K562 (cell line): ENCODE measurements around the gene RAP1GDS1. TPM values are rescaled to one million over a fixed set of nuclear protein-coding genes. Genes with fewer than 3 reads are reported as not detected.

Source experiments
- ATAC-seq: fragments of 200-7000 bp; cut with Tn5 transposase; 3 replicates; pipeline ENCODE4 v1.9.1; 2020; ENCODE audit warnings: moderate library complexity
- BruUV-seq: library from RNA; stranded (reverse); fragments of 400-500 nt; replicated peaks from 2 replicates; lab custom pipeline; 2021; lab: Mats Ljungman, UMichigan
- CTCF ChIA-PET: fragments of 300-600 bp; formaldehyde crosslinking; extraction: SDS; loops from one replicate; lab custom pipeline; 2021; ENCODE audit warnings: low intra/inter-chr PET ratio; lab: Yijun Ruan, JAX
- POLR2A ChIA-PET: fragments of 300-600, 350-650 bp; sonication (Branson Sonifier 250); formaldehyde crosslinking; extraction: SDS; loops from one replicate; lab custom pipeline; 2021; ENCODE audit warnings: antibody characterized with exemption, inconsistent platforms; lab: Yijun Ruan, JAX
- DNase-seq, 4 experiments: peaks; one replicate each; pipeline versions ENCODE4 v3.0.0 to v3.0.0-alpha.2; 2011 to 2018; ENCODE audit warnings: low spot score in 3 of 4, mixed read lengths in 3 of 4; ENCODE audit errors: extremely low read depth in 1 of 4
- FAIRE-seq: peaks from 2 replicates; lab custom pipeline; 2011; peaks lifted over from hg19 to GRCh38; lab: Jason Lieb, UNC
- H2AFZ ChIP-seq: 2 replicates; pipeline ENCODE4 v1.6.0; 2011; ENCODE audit warnings: low read depth, low read length, control low read depth, inconsistent platforms
- H3K27ac ChIP-seq: fragments of 200-600 bp; 3 replicates; pipeline ENCODE4 v1.8.0; 2011; ENCODE audit warnings: low read depth, mild to moderate bottlenecking, control low read depth, inconsistent platforms, low read length, moderate library complexity, mixed read lengths; ENCODE audit errors: extremely low read depth
- H3K27me3 ChIP-seq, 2 experiments: fragments of 300-600 bp in 1 of 2; 2 replicates in 1 of 2; 3 replicates in 1 of 2; pipeline versions ENCODE4 v1.6.0 to v1.8.0; 2011; ENCODE audit warnings: inconsistent platforms in 2 of 2, low read length in 2 of 2, mild to moderate bottlenecking in 1 of 2, mixed read lengths in 1 of 2, moderate library complexity in 1 of 2; ENCODE audit not compliant: control insufficient read depth in 2 of 2, insufficient read depth in 2 of 2
- H3K36me3 ChIP-seq: fragments of 300-600 bp; 3 replicates; pipeline ENCODE4 v1.8.0; 2011; ENCODE audit warnings: mild to moderate bottlenecking, low read length, inconsistent platforms; ENCODE audit not compliant: control insufficient read depth, insufficient read depth
- H3K4me1 ChIP-seq, 2 experiments: fragments of 200-600 bp in 1 of 2; replicated peaks in 1 of 2; 2 replicates in 1 of 2; 3 replicates in 1 of 2; pipeline versions ENCODE4 v1.5.1 to v1.8.0; 2011; ENCODE audit warnings: inconsistent platforms in 2 of 2, low read length in 2 of 2, mild to moderate bottlenecking in 1 of 2, mixed read lengths in 1 of 2, moderate library complexity in 1 of 2; ENCODE audit not compliant: control insufficient read depth in 2 of 2, insufficient read depth in 2 of 2
- H3K4me2 ChIP-seq: 2 replicates; pipeline ENCODE4 v1.6.1; 2011; ENCODE audit warnings: low read length, control low read depth, inconsistent platforms, mixed read lengths; ENCODE audit not compliant: insufficient read depth
- H3K4me3 ChIP-seq: fragments of 200-600 bp; sonication (generic), shearing (Covaris generic); 2 replicates; pipeline ENCODE4 v1.5.1; 2016; ENCODE audit warnings: control low read depth, inconsistent platforms
- H3K79me2 ChIP-seq: fragments of 200-600 bp; 3 replicates; pipeline ENCODE4 v1.8.0; 2011; ENCODE audit warnings: low read length, inconsistent platforms; ENCODE audit not compliant: control insufficient read depth, insufficient read depth
- H3K9ac ChIP-seq, 2 experiments: 2 replicates each; pipeline versions ENCODE4 v1.6.0 to v1.6.1; 2011; ENCODE audit warnings: low read depth in 2 of 2, low read length in 2 of 2, control low read depth in 1 of 2, inconsistent platforms in 1 of 2, mild to moderate bottlenecking in 1 of 2, mixed read lengths in 1 of 2; ENCODE audit not compliant: insufficient read depth in 1 of 2
- H3K9me1 ChIP-seq: one replicate; pipeline ENCODE4 v1.6.0; 2011; ENCODE audit warnings: inconsistent platforms, mild to moderate bottlenecking, low read length, moderate library complexity; ENCODE audit not compliant: control insufficient read depth, insufficient read depth
- H3K9me3 ChIP-seq: replicated peaks from 2 replicates; pipeline ENCODE4 v1.5.1; 2011; ENCODE audit warnings: low read depth, low read length, inconsistent platforms; ENCODE audit not compliant: control insufficient read depth, insufficient read depth
- H4K20me1 ChIP-seq: replicated peaks from 2 replicates; pipeline ENCODE4 v1.6.1; 2011; ENCODE audit warnings: low read length, inconsistent platforms, mixed read lengths; ENCODE audit not compliant: control insufficient read depth, insufficient read depth
- BACH1 ChIP-seq: fragments of 200-800 bp; sonication (Bioruptor generic); IDR thresholded peaks from 2 replicates; pipeline ENCODE4 v1.6.1; 2016; ENCODE audit warnings: missing genetic modification characterization, missing compliant biosample characterization
- GTF2E2 ChIP-seq: fragments of 200-800 bp; sonication (Bioruptor generic); IDR thresholded peaks from 2 replicates; pipeline ENCODE4 v1.6.1; 2016; ENCODE audit warnings: missing genetic modification characterization, missing compliant biosample characterization
- NR2C1 ChIP-seq, 2 experiments: fragments of 450-650 bp; IDR thresholded peaks; 2 replicates each; pipeline ENCODE4 v1.6.1; 2017; ENCODE audit warnings: mild to moderate bottlenecking in 2 of 2, antibody characterized with exemption in 1 of 2, inconsistent platforms in 1 of 2, missing compliant biosample characterization in 1 of 2, missing genetic modification characterization in 1 of 2
- PYGO2 ChIP-seq: fragments of 450-650 bp; IDR thresholded peaks from 2 replicates; pipeline ENCODE4 v1.6.1; 2016; ENCODE audit warnings: mild to moderate bottlenecking, missing genetic modification characterization, moderate library complexity, missing compliant biosample characterization
- TAF9B ChIP-seq: fragments of 450-650 bp; IDR thresholded peaks from 2 replicates; pipeline ENCODE4 v1.6.1; 2018; ENCODE audit warnings: mild to moderate bottlenecking; ENCODE audit not compliant: partially characterized antibody
- ZNF277 ChIP-seq: fragments of 250-450 bp; sonication (Bioruptor Pico); IDR thresholded peaks from 2 replicates; pipeline ENCODE4 v1.8.0; 2022; ENCODE audit warnings: inconsistent platforms, mild to moderate bottlenecking, moderate library complexity, borderline replicate concordance
- WGBS: fragments of 100-300 bp; shearing (Covaris generic); methylation state at CpG from one replicate; pipeline ENCODE4 v1.1.6; 2016; ENCODE audit warnings: low coverage, mixed read lengths; ENCODE audit not compliant: insufficient coverage; ENCODE audit errors: missing lambda C conversion rate; 5-methylcytosine and 5-hydroxymethylcytosine counted together
- in situ Hi-C: fragments of 300-500 bp; cut with MboI; formaldehyde crosslinking; loops from 4 replicates; pipeline ENCODE4 v1.15.0; 2018; ENCODE audit warnings: inconsistent platforms, mixed read lengths
- intact Hi-C: fragments of 100-400 bp; cut with micrococcal nuclease; formaldehyde crosslinking; loops from 2 replicates; pipeline ENCODE4 v1.14.2; 2022
- polyA plus RNA-seq, 8 experiments: library from polyadenylated mRNA; depleted of rRNA in 4 of 8; stranded (reverse) in 5 of 8; unstranded in 3 of 8; fragments of >200 nt; fragmentation: Nextera tagmentation in 2 of 8; fragmentation: Illumina TruSeq in 1 of 8; extraction: Ambion mirVana in 2 of 8; extraction: Trizol in 1 of 8; gene quantifications; 2 replicates each; pipeline versions ENCODE4 v1.2.1 to v1.2.3, GENCODE V29; 2011 to 2014; ENCODE audit warnings: inconsistent platforms in 1 of 8, missing spikeins in 1 of 8
- total RNA-seq, 7 experiments: library from RNA; depleted of rRNA in 6 of 7; stranded (reverse); fragments of >200 nt in 6 of 7; fragmentation: Illumina TruSeq in 2 of 7; extraction: Trizol in 2 of 7; gene quantifications; 2 replicates each; pipeline versions ENCODE4 v1.2.1 to v1.2.3, GENCODE V29; 2011 to 2021; ENCODE audit warnings: low replicate concordance in 1 of 7

RAP1GDS1 gene
- total and polyA plus RNA-seq, 9 of the 15 experiments (the other 6 are each of a cell fraction or from before 2014, with no cell fraction given) = 27.2 to 55.6 (median 31.5) TPM

- Histone ChIP-seq H2AFZ (peak overlapping the region; percentile 78), H3K9me3 (no peaks in the 10 kb centered on the region), H3K36me3 (no peaks in the 10 kb centered on the region), H3K4me3 (no peak overlapping the region), H4K20me1 (no peaks in the 10 kb centered on the region), H3K9me1 (no peaks in the 10 kb centered on the region), H3K79me2 (no peaks in the 10 kb centered on the region), H3K4me1 (no peaks in the 10 kb centered on the region; a peak in 3 of 5 replicates), H3K27me3 (no peaks in the 10 kb centered on the region), H3K27ac (no peak overlapping the region), H3K4me2 (peak overlapping the region; percentile 22; the same call in 1 of the 2 replicates), H3K9ac (no peak overlapping the region)
- TF ChIP-seq PYGO2 (tag) (no peak), NR2C1 (IDR thresholded peaks at IDR 0.05) (no peak), NR2C1 (tag; IDR thresholded peaks at IDR 0.05) (no peak), ZNF277 (CRISPR knock-in tag) (no peak), TAF9B (no peak), BACH1 (tag) (peak; percentile 47; the same call in 1 of the 2 replicates), GTF2E2 (tag) (no peak)
- WGBS = 34% methylated on average over 3 of the region's 3 CpGs
- CTCF ChIA-PET = no interaction called here
- POLR2A ChIA-PET = no interaction called here
- in situ Hi-C loops (loop anchor here (25.0 kb wide), 1 partner anchor 942 kb away; no protein-coding TSS in a partner anchor), intact Hi-C loops (no loop called here)
- FAIRE-seq (no peak), DNase-seq (no peak), ATAC-seq (no peak)
- no TSS peak for BruUV-seq
Observed at GRCh38 chr4:98470366-98470765, 209.2 kb downstream of the RAP1GDS1 start.
